Esophagus squamous epithelium (tissue), 5 donors: ENCODE data around the gene ITGB7. TPM values are rescaled to one million over a fixed set of nuclear protein-coding genes. Genes with fewer than 3 reads are reported as not detected.

Experiments used
- DNase-seq: peaks from one replicate; lab custom pipeline; 2025; lab: John Stamatoyannopoulos, UW
- H3K27ac ChIP-seq, 4 donors: fragments of 200-600 bp; sonication (generic); one replicate each; pipeline ENCODE4 v1.5.1; 2016 to 2019; ENCODE audit warnings: mild to moderate bottlenecking in 1 of 4
- H3K27me3 ChIP-seq, 4 donors: fragments of 200-600 bp; sonication (generic); 1 replicate in 3 of 4; 2 replicates in 1 of 4; pipeline versions ENCODE4 v1.5.1 to v1.6.0; 2017 to 2021; ENCODE audit warnings: antibody characterized with exemption in 1 of 4
- H3K36me3 ChIP-seq, 3 donors: fragments of 200-600 bp; sonication (generic); one replicate each; pipeline ENCODE4 v1.5.1; 2016 to 2019
- H3K4me1 ChIP-seq, 3 donors: fragments of 200-600 bp; sonication (generic); one replicate each; pipeline ENCODE4 v1.5.1; 2017 to 2019
- H3K4me3 ChIP-seq, 4 donors: fragments of 200-600 bp; sonication (generic); 1 replicate in 3 of 4; 2 replicates in 1 of 4; pipeline ENCODE4 v1.5.1; 2016 to 2019; ENCODE audit warnings: mild to moderate bottlenecking in 2 of 4, moderate library complexity in 1 of 4
- H3K9me3 ChIP-seq, 3 donors: fragments of 200-600 bp; sonication (generic); one replicate each; pipeline ENCODE4 v1.5.1; 2016 to 2019
- POLR2A ChIP-seq, 4 donors: fragments of 450-650 bp; IDR thresholded peaks; one replicate each; pipeline ENCODE4 v1.6.1; 2017; ENCODE audit warnings: antibody characterized with exemption in 4 of 4, mild to moderate bottlenecking in 4 of 4, moderate library complexity in 3 of 4
- WGBS, 2 donors: methylation state at CpG; one replicate each; pipeline ENCODE4 v1.1.5; 2018; 5-methylcytosine and 5-hydroxymethylcytosine counted together
- intact Hi-C: fragments of 100-400 bp; cut with DNase I; formaldehyde crosslinking; loops from one replicate; pipeline ENCODE4 v1.15.0; 2022
- total RNA-seq, 4 donors: library from RNA; depleted of rRNA; stranded (reverse); fragments of >200 nt; gene quantifications; one replicate each; pipeline ENCODE4 v1.1.0, GENCODE V29; 2016
- TF ChIP-seq, protein P1 (sequence below), 6 experiments: fragments of 450-650 bp in 4 of 6; fragments of 200-600 bp in 2 of 6; sonication (generic) in 2 of 6; IDR thresholded peaks; one replicate each; pipeline ENCODE4 v1.5.1; 2016 to 2019; ENCODE audit warnings: antibody characterized with exemption in 6 of 6, mild to moderate bottlenecking in 4 of 6, moderate library complexity in 4 of 6
- donor health status: DM: yes; HTN: yes; CAD: no.

ITGB7 gene
- total RNA-seq, 4 donors from 2014 or later, result 4.2 to 7.2 (median 5.9) TPM

DNA sequence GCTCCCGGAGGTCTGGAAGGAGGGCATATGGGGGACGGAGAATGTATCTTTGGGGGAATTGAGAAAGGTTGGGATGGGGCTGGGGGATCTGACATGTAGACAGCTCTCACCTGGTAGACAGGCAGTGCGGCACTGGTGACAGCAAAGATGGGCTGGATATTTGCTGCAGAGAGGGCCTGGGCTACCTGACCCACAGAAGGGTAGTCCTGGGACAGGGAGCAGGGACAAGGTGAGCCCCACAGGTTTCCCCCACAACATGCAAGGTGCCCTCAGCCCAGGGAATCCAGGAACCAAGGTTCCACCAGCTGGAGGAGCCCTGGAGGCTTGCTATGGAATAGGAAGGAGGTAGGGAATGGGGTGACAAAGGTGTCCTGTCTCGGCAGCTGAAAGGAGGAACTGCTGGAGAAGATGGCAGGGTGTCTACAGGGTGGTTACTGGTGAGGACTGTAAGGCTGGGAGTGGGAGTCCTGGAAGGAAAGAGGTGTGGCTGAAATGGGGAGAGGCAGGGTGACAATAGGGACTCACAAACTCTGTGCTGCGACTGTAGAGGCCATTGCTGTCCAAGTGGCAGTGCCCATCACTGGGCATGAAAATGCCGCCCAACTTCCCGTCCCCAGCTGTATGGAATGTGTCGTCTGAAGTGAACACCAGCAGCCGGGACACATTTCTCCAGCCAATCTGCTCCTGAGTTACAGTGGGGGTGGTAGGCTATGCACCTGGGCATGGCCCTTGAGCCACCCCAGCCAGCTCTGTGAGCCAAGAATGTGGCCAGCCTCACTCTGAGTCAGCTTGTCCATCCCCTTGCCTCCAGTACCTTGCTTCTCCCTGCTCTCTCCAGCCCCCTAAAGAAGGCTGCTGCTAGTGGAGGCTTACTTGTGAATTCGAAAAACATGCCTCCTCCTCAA is 11.3 kb downstream of the ITGB7 start:
- WGBS, 2 donors, result 87 to 89% methylated on average over 6 to 7 of the region's 10 CpGs
- DNase-seq, result no peak
- intact Hi-C loops, result loop anchor here (5.0 kb wide), 1 partner anchor 33 kb away; no protein-coding TSS in a partner anchor

DNA sequence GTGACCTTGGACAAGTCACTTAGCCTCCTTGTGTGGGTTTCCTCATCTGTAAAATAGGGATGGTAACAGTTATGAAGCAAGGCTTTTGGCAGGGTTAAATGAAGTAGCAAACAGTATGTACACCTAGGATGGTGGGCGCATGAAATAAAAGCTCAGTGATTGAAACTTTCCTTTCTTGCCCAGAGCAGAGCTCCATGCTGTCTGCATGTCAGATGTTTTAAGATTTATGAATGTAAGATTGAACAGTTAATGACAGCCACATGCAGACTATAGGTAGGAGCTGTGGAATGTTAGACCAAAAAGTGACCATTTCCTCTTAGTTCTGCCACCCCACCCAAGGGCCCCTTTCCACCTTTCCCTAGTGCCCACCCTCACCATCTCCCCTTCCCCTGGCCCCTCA is 12.1 kb downstream of the ITGB7 start:
- peaks cover 4 to 32% (median 8%) of the 10 kb centered on the region in 3 donors for H3K4me1 ChIP-seq
- 95 to 100% methylated on average over 1 of the region's 1 CpG for WGBS, 2 donors
- H3K9me3 ChIP-seq, result no peaks in the 10 kb centered on the region
- H3K27ac ChIP-seq, result no peak overlapping the region
- no peaks in the 10 kb centered on the region for H3K27me3 ChIP-seq
- TF ChIP-seq, protein P1, sequence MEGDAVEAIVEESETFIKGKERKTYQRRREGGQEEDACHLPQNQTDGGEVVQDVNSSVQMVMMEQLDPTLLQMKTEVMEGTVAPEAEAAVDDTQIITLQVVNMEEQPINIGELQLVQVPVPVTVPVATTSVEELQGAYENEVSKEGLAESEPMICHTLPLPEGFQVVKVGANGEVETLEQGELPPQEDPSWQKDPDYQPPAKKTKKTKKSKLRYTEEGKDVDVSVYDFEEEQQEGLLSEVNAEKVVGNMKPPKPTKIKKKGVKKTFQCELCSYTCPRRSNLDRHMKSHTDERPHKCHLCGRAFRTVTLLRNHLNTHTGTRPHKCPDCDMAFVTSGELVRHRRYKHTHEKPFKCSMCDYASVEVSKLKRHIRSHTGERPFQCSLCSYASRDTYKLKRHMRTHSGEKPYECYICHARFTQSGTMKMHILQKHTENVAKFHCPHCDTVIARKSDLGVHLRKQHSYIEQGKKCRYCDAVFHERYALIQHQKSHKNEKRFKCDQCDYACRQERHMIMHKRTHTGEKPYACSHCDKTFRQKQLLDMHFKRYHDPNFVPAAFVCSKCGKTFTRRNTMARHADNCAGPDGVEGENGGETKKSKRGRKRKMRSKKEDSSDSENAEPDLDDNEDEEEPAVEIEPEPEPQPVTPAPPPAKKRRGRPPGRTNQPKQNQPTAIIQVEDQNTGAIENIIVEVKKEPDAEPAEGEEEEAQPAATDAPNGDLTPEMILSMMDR (IDR thresholded peaks at IDR 0.05), result no peak
- H3K36me3 ChIP-seq, result peaks cover 0 to 45% (median 0%) of the 10 kb centered on the region in 3 donors
- intact Hi-C loops, result loop anchor here (5.0 kb wide), 1 partner anchor 33 kb away; no protein-coding TSS in a partner anchor
- no peak for DNase-seq
- no peak overlapping the region for H3K4me3 ChIP-seq

More for the DNA sequence above, 11.3 kb downstream of the ITGB7 start:
- no peak overlapping the region for H3K27ac ChIP-seq
- peaks cover 4 to 34% (median 11%) of the 10 kb centered on the region in 3 donors for H3K4me1 ChIP-seq
- peaks cover 0 to 39% (median 0%) of the 10 kb centered on the region in 3 donors for H3K36me3 ChIP-seq
- no peaks in the 10 kb centered on the region for H3K27me3 ChIP-seq
- no peaks in the 10 kb centered on the region for H3K9me3 ChIP-seq
- no peak overlapping the region for H3K4me3 ChIP-seq
- TF ChIP-seq, protein P1 (IDR thresholded peaks at IDR 0.05), result no peak
- TF ChIP-seq POLR2A (IDR thresholded peaks at IDR 0.05), result no peak

DNA sequence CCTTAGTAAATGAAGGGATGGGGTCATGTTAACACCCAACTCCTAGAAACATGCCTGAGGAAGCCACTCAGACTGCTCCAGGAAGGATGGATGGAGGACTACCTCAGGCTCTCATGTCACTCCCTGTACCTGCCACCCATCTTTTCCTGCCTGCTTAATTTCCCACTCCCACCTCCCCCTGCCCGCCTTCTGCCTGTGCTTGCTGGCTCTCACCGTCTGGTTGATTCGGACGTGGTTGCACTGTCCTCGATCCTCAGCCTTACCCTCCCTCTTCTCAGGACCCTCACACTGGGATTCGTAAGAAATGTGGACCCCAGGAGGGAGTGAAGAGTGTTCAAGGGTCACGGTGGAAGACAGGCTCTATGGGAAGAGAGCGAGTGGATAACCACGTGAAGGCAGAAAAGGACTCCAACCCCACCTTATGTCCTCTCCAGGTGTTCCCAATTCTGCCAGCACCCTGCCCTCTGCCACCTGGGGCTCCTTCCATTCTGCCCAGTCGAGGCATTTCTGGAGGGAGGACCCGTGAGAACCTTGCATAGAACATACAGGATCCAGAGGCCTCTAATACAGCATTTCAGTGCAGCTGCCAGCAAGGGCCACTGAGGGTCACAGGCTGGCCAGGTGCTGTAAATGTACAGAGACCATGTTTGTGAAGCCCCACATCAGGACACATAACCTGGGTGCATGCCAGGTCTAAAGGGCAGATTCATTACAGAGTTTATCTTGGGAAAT is 12.9 kb downstream of the ITGB7 start:
- TF ChIP-seq, protein P1 (IDR thresholded peaks at IDR 0.05), result no peak
- no peak for TF ChIP-seq POLR2A (IDR thresholded peaks at IDR 0.05)
- Histone ChIP-seq H3K9me3 (no peaks in the 10 kb centered on the region), H3K27ac (no peak overlapping the region), H3K4me1 (peaks cover 7 to 36% (median 11%) of the 10 kb centered on the region in 3 donors), H3K36me3 (peaks cover 0 to 53% (median 0%) of the 10 kb centered on the region in 3 donors), H3K27me3 (no peaks in the 10 kb centered on the region), H3K4me3 (no peak overlapping the region)
- no peak for DNase-seq
- 79 to 80% methylated on average over 10 to 11 of the region's 11 CpGs for WGBS, 2 donors
- intact Hi-C loops, result no loop called here

DNA sequence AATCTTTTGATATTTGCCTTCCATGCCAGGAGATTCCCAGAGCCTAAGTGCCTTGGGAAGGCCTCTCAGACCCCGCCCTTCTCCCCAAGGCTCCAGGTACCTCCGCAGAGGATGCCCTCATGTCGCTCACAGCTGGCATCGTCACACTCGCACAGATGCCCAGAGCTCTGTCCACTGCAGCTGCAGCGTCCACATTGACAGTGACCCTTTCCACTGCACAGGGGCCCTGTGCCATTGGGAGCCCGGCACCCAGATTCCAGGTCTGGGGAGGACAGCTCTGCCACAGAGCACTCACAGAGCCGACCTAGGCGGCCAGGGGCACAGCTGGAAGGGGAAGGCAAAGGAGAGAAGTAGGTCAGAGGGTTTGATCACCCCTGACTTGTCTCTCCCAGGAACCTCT is 14.0 kb downstream of the ITGB7 start:
- Histone ChIP-seq H3K4me3 (no peak overlapping the region), H3K4me1 (peaks cover 7 to 26% (median 11%) of the 10 kb centered on the region in 3 donors), H3K27me3 (no peaks in the 10 kb centered on the region), H3K9me3 (no peaks in the 10 kb centered on the region), H3K27ac (no peak overlapping the region), H3K36me3 (peaks cover 0 to 63% (median 4%) of the 10 kb centered on the region in 3 donors)
- 97 to 100% methylated on average over 3 to 6 of the region's 9 CpGs for WGBS, 2 donors
- TF ChIP-seq, protein P1 (IDR thresholded peaks at IDR 0.05), result no peak
- no peak for TF ChIP-seq POLR2A (IDR thresholded peaks at IDR 0.05)
- intact Hi-C loops, result no loop called here
- no peak for DNase-seq
